Erythroblast (primary cell): ENCODE results near the gene CACNA1H.

Experiments
- DNase-seq, 2 experiments: peaks; one replicate each; lab custom pipeline; 2025; lab: John Stamatoyannopoulos, UW
- GATA1 ChIP-seq: IDR thresholded peaks from 2 replicates; pipeline ENCODE4 v1.6.1; 2011; ENCODE audit warnings: low read depth, mild to moderate bottlenecking, control low read depth, low read length, moderate library complexity
- POLR2A ChIP-seq: IDR thresholded peaks from 2 replicates; pipeline ENCODE4 v1.6.1; 2011; ENCODE audit warnings: mild to moderate bottlenecking, low read length

Gene CACNA1H

GRCh38 chr16:1152651-1153259, at the start of gene CACNA1H:
Gene CACNA1H, plus strand, starts transcription at chr16:1153106. Its CDS starts 632 bp downstream, at chr16:1153738.
- peak; percentile 36 to 42 for DNase-seq
- TF ChIP-seq POLR2A (no peak), GATA1 (no peak)

GRCh38 chr16:1103636-1103980, 49.3 kb upstream of the CACNA1H start:
- no peak for DNase-seq
- no peak for TF ChIP-seq POLR2A
- no peak for TF ChIP-seq GATA1

- DNase-seq = peak; percentile 23 to 43
- no peak for TF ChIP-seq GATA1
- no peak for TF ChIP-seq POLR2A
Observed at GRCh38 chr16:1105888-1106620, 46.9 kb upstream of the CACNA1H start.

GRCh38 chr16:1106659-1107058, 46.2 kb upstream of the CACNA1H start:
- no peak for DNase-seq
- no peak for TF ChIP-seq POLR2A

DNA sequence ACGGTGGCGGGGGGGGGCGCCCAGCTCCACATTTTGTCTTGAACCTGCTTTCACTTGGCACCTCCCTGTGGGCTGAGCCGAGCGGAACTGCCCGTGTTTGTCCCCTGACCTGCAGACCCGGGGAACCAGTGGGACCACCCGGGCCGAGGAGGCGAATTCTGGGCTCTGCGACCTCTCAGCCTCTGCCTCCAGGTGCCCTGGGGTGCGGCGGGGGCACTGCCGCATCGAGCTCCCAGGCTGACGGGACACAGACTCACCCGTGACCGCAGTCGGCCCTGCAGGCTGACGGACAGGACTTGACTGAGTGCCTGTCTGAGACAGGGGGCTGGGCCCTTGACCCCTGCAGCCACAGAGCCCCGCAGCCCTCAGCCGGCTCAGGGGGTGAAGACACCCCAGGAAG, 45.8 kb upstream of the CACNA1H start:
- no peak for TF ChIP-seq POLR2A
- TF ChIP-seq GATA1 = no peak
- no peak for DNase-seq

GRCh38 chr16:1107731-1108130, 45.2 kb upstream of the CACNA1H start:
- TF ChIP-seq POLR2A = no peak
- no peak for DNase-seq

DNA sequence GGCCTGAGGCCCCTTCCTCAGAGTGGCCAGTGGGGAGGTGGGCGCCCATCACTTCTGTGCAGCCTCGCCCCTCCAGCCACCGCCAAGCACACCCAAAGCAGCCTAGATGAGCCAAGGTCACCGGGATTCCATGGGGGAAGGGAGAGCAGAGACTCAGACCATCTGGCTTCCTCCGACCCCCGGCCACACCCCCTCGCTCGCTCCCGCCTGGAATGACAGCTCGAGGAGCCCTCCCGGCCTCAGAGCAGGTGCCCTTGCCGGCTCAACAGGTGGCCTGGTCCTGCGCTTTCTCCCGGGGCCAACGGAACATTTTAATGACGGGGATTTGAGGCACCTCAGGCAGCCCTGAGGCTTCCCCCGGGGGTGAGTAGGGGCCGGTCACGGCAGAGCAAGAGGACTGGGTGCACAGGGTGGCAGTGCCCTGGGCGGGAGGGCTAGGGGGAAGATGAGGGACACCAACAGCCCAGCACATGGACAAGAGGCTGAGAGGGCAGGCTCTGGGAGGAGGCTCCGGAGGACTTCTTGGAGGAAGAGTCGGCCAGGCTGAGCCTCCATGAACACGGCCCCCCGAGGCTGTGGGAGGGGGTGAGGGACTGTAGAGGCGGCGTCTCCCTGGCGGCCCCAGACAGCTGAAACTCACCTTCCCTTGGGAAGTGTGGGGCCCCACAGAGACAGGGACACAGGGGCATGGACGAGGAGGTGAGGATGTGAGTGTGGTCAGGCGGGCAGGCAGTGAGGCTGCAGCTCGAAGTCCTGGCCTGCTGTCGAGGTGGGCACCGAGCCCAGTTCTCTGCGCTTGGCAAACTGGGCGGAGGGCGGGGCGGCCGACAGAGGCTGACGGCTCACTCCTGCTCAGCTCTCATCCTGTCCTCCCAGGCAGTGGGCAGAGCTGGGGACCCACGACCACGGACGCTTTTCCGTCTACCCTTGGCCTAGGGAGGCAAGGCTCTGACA, 44.3 kb upstream of the CACNA1H start:
- no peak for DNase-seq
- TF ChIP-seq POLR2A (no peak), GATA1 (no peak)

- no peak for DNase-seq
- no peak for TF ChIP-seq POLR2A
- no peak for TF ChIP-seq GATA1
Observed at GRCh38 chr16:1109648-1110047, 43.3 kb upstream of the CACNA1H start.

GRCh38 chr16:1112506-1113184, 40.3 kb upstream of the CACNA1H start:
- no peak for DNase-seq
- TF ChIP-seq GATA1 = no peak
- TF ChIP-seq POLR2A = no peak

DNA sequence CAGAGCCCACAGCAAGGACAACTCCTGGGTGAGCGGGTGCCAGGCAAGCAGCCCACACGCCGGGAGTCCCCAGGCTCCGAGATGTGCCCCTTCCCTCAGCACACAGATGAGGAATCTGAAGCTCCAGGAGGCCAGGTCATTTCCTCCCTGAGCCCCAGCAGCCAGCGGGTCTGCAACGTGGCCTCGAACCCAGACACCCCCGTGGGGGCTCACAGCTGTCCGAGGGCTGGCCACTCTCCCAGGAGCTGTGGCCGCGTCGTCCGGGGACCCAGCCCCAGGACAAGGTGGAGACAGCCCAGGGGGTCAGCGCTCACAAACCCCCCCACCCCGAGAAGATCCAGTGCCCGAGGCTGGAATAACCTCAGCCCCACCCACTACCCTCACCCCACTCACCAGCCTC, 39.4 kb upstream of the CACNA1H start:
- no peak for DNase-seq
- TF ChIP-seq GATA1 (no peak), POLR2A (no peak)

DNA sequence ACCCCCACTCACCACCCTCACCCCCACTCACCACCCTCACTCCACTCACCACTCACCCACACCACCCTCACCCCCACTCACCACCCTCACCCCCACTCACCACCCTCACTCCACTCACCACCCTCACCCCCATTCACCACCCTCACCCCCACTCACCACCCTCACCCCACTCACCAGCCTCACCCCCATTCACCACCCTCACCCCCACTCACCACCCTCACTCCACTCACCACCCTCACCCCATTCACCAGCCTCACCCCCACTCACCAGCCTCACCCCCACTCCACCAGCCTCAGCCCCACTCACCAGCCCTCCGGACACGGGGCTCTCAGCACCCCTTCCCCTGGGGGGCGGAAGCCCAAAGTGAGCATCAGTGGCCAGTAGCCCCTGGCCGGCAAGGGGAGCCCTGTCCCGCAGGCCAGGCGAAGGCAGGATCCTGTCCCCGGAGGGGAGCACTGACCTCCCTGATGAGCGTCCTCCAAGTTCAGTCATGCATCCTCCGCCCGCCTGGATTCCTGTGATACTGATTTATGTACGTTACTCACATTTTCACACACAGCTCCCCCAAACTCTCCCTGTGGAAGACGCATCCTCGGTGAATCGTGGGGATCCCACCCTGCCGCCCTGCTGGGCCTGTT, 38.9 kb upstream of the CACNA1H start:
- peak in 1 of 2 experiments; percentile 23 for DNase-seq
- TF ChIP-seq GATA1 (no peak), POLR2A (no peak)

DNA sequence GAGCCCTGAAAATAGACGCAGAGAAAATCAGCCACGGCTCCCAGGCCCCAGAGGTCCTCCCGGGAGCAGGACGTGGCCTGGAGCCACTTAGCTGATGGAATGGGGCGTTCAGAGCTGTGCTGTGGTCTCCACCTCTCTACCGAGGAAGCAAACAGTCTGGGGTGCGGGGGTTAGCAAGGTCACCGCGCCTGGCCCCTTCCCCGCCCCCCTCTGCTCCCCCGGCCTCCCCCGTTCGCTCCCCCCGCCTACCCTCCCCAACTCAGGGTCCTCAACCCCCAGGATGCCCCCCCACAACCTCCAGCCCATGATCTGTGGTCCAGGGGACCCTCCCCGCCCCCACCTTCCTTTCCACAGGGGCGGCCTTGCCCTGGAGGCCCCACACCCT, 36.2 kb upstream of the CACNA1H start:
- TF ChIP-seq GATA1 (no peak), POLR2A (no peak)

GRCh38 chr16:1117176-1117900, 35.6 kb upstream of the CACNA1H start:
- TF ChIP-seq POLR2A = no peak
- no peak for TF ChIP-seq GATA1
- DNase-seq = no peak

More for the DNA sequence above, 36.2 kb upstream of the CACNA1H start:
- no peak for DNase-seq
